ENCODE data around the gene S100A14.

Gene S100A14

GRCh38 chr1:153649863-153650235 is 33.7 kb upstream of the S100A14 start:
- no peak overlapping the region for H3K56ac ChIP-seq (ENCODE audit: low read length)
- H2BK5ac ChIP-seq (ENCODE audit: low read length), result no peak overlapping the region
- H2BK15ac ChIP-seq (replicated peaks; ENCODE audit: low read depth), result no peak overlapping the region
- H3K4me2 ChIP-seq (ENCODE audit: low read length), result no peak overlapping the region
- no peaks in the 10 kb centered on the region for H3K27me3 ChIP-seq (ENCODE audit: insufficient read depth, low read length, poor library complexity)
- no peak overlapping the region for H3K4me3 ChIP-seq (ENCODE audit: low read length)
- H3K18ac ChIP-seq (ENCODE audit: low read length), result no peak overlapping the region
- H3K79me1 ChIP-seq (ENCODE audit: low read length), result no peaks in the 10 kb centered on the region
- peaks cover 8% of the 10 kb centered on the region for H3K36me3 ChIP-seq (ENCODE audit: control insufficient read depth, insufficient read depth, low read length)
- H3K9ac ChIP-seq (ENCODE audit: low read length), result no peak overlapping the region
- H3K23ac ChIP-seq (ENCODE audit: low read length), result no peak overlapping the region
- H3K4ac ChIP-seq (ENCODE audit: low read depth, low read length), result no peak overlapping the region
- no peak for DNase-seq
- no peak overlapping the region for H4K5ac ChIP-seq (ENCODE audit: low read length)
- no peak overlapping the region for H2AK5ac ChIP-seq (ENCODE audit: low read length)
- H3K27ac ChIP-seq (ENCODE audit: low read depth, low read length), result no peak overlapping the region
- H3K79me2 ChIP-seq (ENCODE audit: control insufficient read depth, insufficient read depth, low read length), result no peaks in the 10 kb centered on the region
- no peak overlapping the region for H4K8ac ChIP-seq (ENCODE audit: low read depth, low read length)
- H3K4me1 ChIP-seq (ENCODE audit: control insufficient read depth, low read depth, low read length), result peaks cover 2% of the 10 kb centered on the region
- no CpG with 5 or more reads among the region's 2 CpGs for WGBS (ENCODE audit: extremely low coverage, insufficient coverage, low lambda C conversion rate)
- H2BK120ac ChIP-seq (ENCODE audit: low read depth, low read length), result no peak overlapping the region

- no peak overlapping the region for H3K23ac ChIP-seq (ENCODE audit: low read length)
- H2BK120ac ChIP-seq (ENCODE audit: low read depth, low read length), result no peak overlapping the region
- H3K79me1 ChIP-seq (ENCODE audit: low read length), result no peaks in the 10 kb centered on the region
- H3K4me3 ChIP-seq (ENCODE audit: low read length), result no peak overlapping the region
- WGBS (ENCODE audit: extremely low coverage, insufficient coverage, low lambda C conversion rate), result no CpG with 5 or more reads among the region's 3 CpGs
- no peak overlapping the region for H3K9ac ChIP-seq (ENCODE audit: low read length)
- peaks cover 2% of the 10 kb centered on the region for H3K4me1 ChIP-seq (ENCODE audit: control insufficient read depth, low read depth, low read length)
- H3K4me2 ChIP-seq (ENCODE audit: low read length), result no peak overlapping the region
- no peak overlapping the region for H3K18ac ChIP-seq (ENCODE audit: low read length)
- H2BK15ac ChIP-seq (replicated peaks; ENCODE audit: low read depth), result no peak overlapping the region
- H3K27me3 ChIP-seq (ENCODE audit: insufficient read depth, low read length, poor library complexity), result no peaks in the 10 kb centered on the region
- peaks cover 8% of the 10 kb centered on the region for H3K36me3 ChIP-seq (ENCODE audit: control insufficient read depth, insufficient read depth, low read length)
- H3K56ac ChIP-seq (ENCODE audit: low read length), result peak overlapping the region; percentile 30
- no peak overlapping the region for H4K5ac ChIP-seq (ENCODE audit: low read length)
- no peak overlapping the region for H4K8ac ChIP-seq (ENCODE audit: low read depth, low read length)
- H2AK5ac ChIP-seq (ENCODE audit: low read length), result no peak overlapping the region
- H3K4ac ChIP-seq (ENCODE audit: low read depth, low read length), result no peak overlapping the region
- peak overlapping the region; percentile 36 for H3K27ac ChIP-seq (ENCODE audit: low read depth, low read length)
- H2BK5ac ChIP-seq (ENCODE audit: low read length), result no peak overlapping the region
- no peak for DNase-seq
- no peaks in the 10 kb centered on the region for H3K79me2 ChIP-seq (ENCODE audit: control insufficient read depth, insufficient read depth, low read length)
Measured at GRCh38 chr1:153649137-153649862, 33.2 kb upstream of the S100A14 start.

GRCh38 chr1:153648000-153648643 is 32.0 kb upstream of the S100A14 start:
- Histone ChIP-seq H2BK120ac (ENCODE audit: low read depth, low read length) (no peak overlapping the region), H3K27ac (ENCODE audit: low read depth, low read length) (no peak overlapping the region), H3K9ac (ENCODE audit: low read length) (no peak overlapping the region), H3K36me3 (ENCODE audit: control insufficient read depth, insufficient read depth, low read length) (peaks cover 11% of the 10 kb centered on the region), H3K56ac (ENCODE audit: low read length) (no peak overlapping the region), H4K8ac (ENCODE audit: low read depth, low read length) (no peak overlapping the region), H3K4ac (ENCODE audit: low read depth, low read length) (no peak overlapping the region), H3K79me1 (ENCODE audit: low read length) (peaks cover 3% of the 10 kb centered on the region), H4K5ac (ENCODE audit: low read length) (no peak overlapping the region), H2BK15ac (replicated peaks; ENCODE audit: low read depth) (no peak overlapping the region), H3K18ac (ENCODE audit: low read length) (no peak overlapping the region), H3K79me2 (ENCODE audit: control insufficient read depth, insufficient read depth, low read length) (no peaks in the 10 kb centered on the region), H3K27me3 (ENCODE audit: insufficient read depth, low read length, poor library complexity) (no peaks in the 10 kb centered on the region), H2AK5ac (ENCODE audit: low read length) (no peak overlapping the region), H2BK5ac (ENCODE audit: low read length) (no peak overlapping the region), H3K23ac (ENCODE audit: low read length) (no peak overlapping the region), H3K4me1 (ENCODE audit: control insufficient read depth, low read depth, low read length) (peaks cover 2% of the 10 kb centered on the region), H3K4me2 (ENCODE audit: low read length) (no peak overlapping the region), H3K4me3 (ENCODE audit: low read length) (no peak overlapping the region)
- DNase-seq, result no peak
- no CpG with 5 or more reads among the region's 10 CpGs for WGBS (ENCODE audit: extremely low coverage, insufficient coverage, low lambda C conversion rate)

GRCh38 chr1:153647346-153647714 is 31.2 kb upstream of the S100A14 start:
- no CpG with 5 or more reads among the region's 2 CpGs for WGBS (ENCODE audit: extremely low coverage, insufficient coverage, low lambda C conversion rate)
- Histone ChIP-seq H3K27me3 (ENCODE audit: insufficient read depth, low read length, poor library complexity) (no peaks in the 10 kb centered on the region), H3K9ac (ENCODE audit: low read length) (no peak overlapping the region), H3K4ac (ENCODE audit: low read depth, low read length) (no peak overlapping the region), H2AK5ac (ENCODE audit: low read length) (no peak overlapping the region), H3K4me3 (ENCODE audit: low read length) (no peak overlapping the region), H3K27ac (ENCODE audit: low read depth, low read length) (no peak overlapping the region), H2BK15ac (replicated peaks; ENCODE audit: low read depth) (no peak overlapping the region), H3K56ac (ENCODE audit: low read length) (no peak overlapping the region), H3K79me1 (ENCODE audit: low read length) (peaks cover 6% of the 10 kb centered on the region), H4K5ac (ENCODE audit: low read length) (no peak overlapping the region), H3K79me2 (ENCODE audit: control insufficient read depth, insufficient read depth, low read length) (no peaks in the 10 kb centered on the region), H4K8ac (ENCODE audit: low read depth, low read length) (no peak overlapping the region), H3K18ac (ENCODE audit: low read length) (no peak overlapping the region), H3K23ac (ENCODE audit: low read length) (no peak overlapping the region), H2BK5ac (ENCODE audit: low read length) (no peak overlapping the region), H3K36me3 (ENCODE audit: control insufficient read depth, insufficient read depth, low read length) (peaks cover 13% of the 10 kb centered on the region), H3K4me2 (ENCODE audit: low read length) (no peak overlapping the region), H2BK120ac (ENCODE audit: low read depth, low read length) (no peak overlapping the region), H3K4me1 (ENCODE audit: control insufficient read depth, low read depth, low read length) (peaks cover 2% of the 10 kb centered on the region)
- peak; percentile 49 for DNase-seq

GRCh38 chr1:153646672-153647345 is 30.7 kb upstream of the S100A14 start:
- Histone ChIP-seq H3K4ac (ENCODE audit: low read depth, low read length) (no peak overlapping the region), H4K8ac (ENCODE audit: low read depth, low read length) (no peak overlapping the region), H3K56ac (ENCODE audit: low read length) (no peak overlapping the region), H2BK120ac (ENCODE audit: low read depth, low read length) (no peak overlapping the region), H3K27ac (ENCODE audit: low read depth, low read length) (no peak overlapping the region), H3K23ac (ENCODE audit: low read length) (no peak overlapping the region), H3K27me3 (ENCODE audit: insufficient read depth, low read length, poor library complexity) (no peaks in the 10 kb centered on the region), H2BK5ac (ENCODE audit: low read length) (no peak overlapping the region), H2AK5ac (ENCODE audit: low read length) (no peak overlapping the region), H3K4me1 (ENCODE audit: control insufficient read depth, low read depth, low read length) (peaks cover 2% of the 10 kb centered on the region), H3K18ac (ENCODE audit: low read length) (no peak overlapping the region), H4K5ac (ENCODE audit: low read length) (no peak overlapping the region), H3K79me1 (ENCODE audit: low read length) (peaks cover 8% of the 10 kb centered on the region), H3K4me3 (ENCODE audit: low read length) (no peak overlapping the region), H3K9ac (ENCODE audit: low read length) (no peak overlapping the region), H3K36me3 (ENCODE audit: control insufficient read depth, insufficient read depth, low read length) (peaks cover 18% of the 10 kb centered on the region), H3K4me2 (ENCODE audit: low read length) (no peak overlapping the region), H3K79me2 (ENCODE audit: control insufficient read depth, insufficient read depth, low read length) (no peaks in the 10 kb centered on the region), H2BK15ac (replicated peaks; ENCODE audit: low read depth) (no peak overlapping the region)
- DNase-seq, result no peak
- no CpG with 5 or more reads among the region's 5 CpGs for WGBS (ENCODE audit: extremely low coverage, insufficient coverage, low lambda C conversion rate)
